B cell (primary cell): ENCODE data around the gene POLDIP3. TPM values are rescaled to one million over a fixed set of nuclear protein-coding genes. Genes with fewer than 3 reads are reported as not detected.
A peak's percentile ranks its signal among the peaks of the same experiment; 100 is the strongest.

Experiments used
- ATAC-seq: fragments of 200-7000 bp; cut with Tn5 transposase; one replicate; pipeline ENCODE4 v1.10.0; 2021; ENCODE audit warnings: low read depth, mild to moderate bottlenecking, moderate number of reproducible peaks, moderate library complexity
- CTCF ChIA-PET: fragments of 350-600 bp; sonication (Branson Sonifier 250); formaldehyde crosslinking; loops from one replicate; lab custom pipeline; 2021; ENCODE audit warnings: antibody characterized with exemption, inconsistent platforms; lab: Charles Lee
- POLR2A ChIA-PET: fragments of 350-600 bp; sonication (Branson Sonifier 250); formaldehyde crosslinking; loops from one replicate; lab custom pipeline; 2021; ENCODE audit warnings: antibody characterized with exemption; lab: Charles Lee
- DNase-seq: peaks from one replicate; pipeline ENCODE4 v3.0.0; 2013
- H2AFZ ChIP-seq: 2 replicates; pipeline ENCODE4 v1.6.1; 2012; ENCODE audit warnings: mild to moderate bottlenecking, low read depth, low read length; ENCODE audit not compliant: insufficient read depth, poor library complexity, severe bottlenecking
- H3K27ac ChIP-seq, 2 donors: 1 replicate in 1 of 2; 2 replicates in 1 of 2; pipeline ENCODE4 v1.5.1; 2012 to 2013; ENCODE audit warnings: low read length in 2 of 2, mild to moderate bottlenecking in 2 of 2, moderate library complexity in 1 of 2
- H3K27me3 ChIP-seq, 4 experiments: fragments of 200-600 bp in 1 of 4; sonication (generic) in 1 of 4; replicated peaks in 1 of 4; 1 replicate in 2 of 4; 2 replicates in 2 of 4; pipeline versions ENCODE4 v1.6.1 to v1.7.0; 2013 to 2016; ENCODE audit warnings: low read length in 3 of 4, mild to moderate bottlenecking in 2 of 4, mixed read lengths in 1 of 4, moderate library complexity in 1 of 4; ENCODE audit not compliant: insufficient read depth in 4 of 4, control insufficient read depth in 3 of 4; ENCODE audit errors: control extremely low read depth in 1 of 4
- H3K36me3 ChIP-seq, 2 experiments: replicated peaks in 1 of 2; 1 replicate in 1 of 2; 2 replicates in 1 of 2; pipeline versions ENCODE4 v1.6.1 to v1.7.1; 2013; ENCODE audit warnings: low read length in 1 of 2; ENCODE audit not compliant: insufficient read depth in 2 of 2, control insufficient read depth in 1 of 2; ENCODE audit errors: control extremely low read depth in 1 of 2, extremely low read depth in 1 of 2
- H3K4me1 ChIP-seq, 2 donors: fragments of 200-600 bp in 1 of 2; sonication (generic) in 1 of 2; 1 replicate in 1 of 2; 2 replicates in 1 of 2; pipeline versions ENCODE4 v1.5.1 to v1.6.1; 2013 to 2017; ENCODE audit warnings: low read length in 2 of 2; ENCODE audit not compliant: control insufficient read depth in 2 of 2, insufficient read depth in 2 of 2
- H3K4me2 ChIP-seq: replicated peaks from 2 replicates; pipeline ENCODE3; 2012; ENCODE audit warnings: mild to moderate bottlenecking, low read depth, low read length; ENCODE audit not compliant: poor library complexity, severe bottlenecking
- H3K4me3 ChIP-seq, 5 experiments: fragments of 200-600 bp in 1 of 5; sonication (generic) in 1 of 5; 1 replicate in 3 of 5; 2 replicates in 2 of 5; pipeline versions ENCODE4 v1.5.1 to v1.7.0; 2011 to 2016; ENCODE audit warnings: low read length in 4 of 5, mild to moderate bottlenecking in 4 of 5, low read depth in 2 of 5, control low read depth in 1 of 5, moderate library complexity in 1 of 5; ENCODE audit not compliant: insufficient read depth in 1 of 5; ENCODE audit errors: control extremely low read depth in 1 of 5, extremely low read depth in 1 of 5
- H3K79me2 ChIP-seq: fragments of 200-600 bp; sonication (generic); one replicate; pipeline ENCODE4 v1.6.0; 2016; ENCODE audit warnings: low read length; ENCODE audit not compliant: control insufficient read depth, insufficient read depth
- H3K9ac ChIP-seq: fragments of 200-600 bp; sonication (generic); 2 replicates; pipeline ENCODE4 v1.6.1; 2017; ENCODE audit warnings: mild to moderate bottlenecking, low read length, moderate library complexity
- H3K9me3 ChIP-seq, 3 donors: one replicate each; pipeline versions ENCODE4 v1.6.1 to v1.7.1; 2013; ENCODE audit warnings: low read length in 2 of 3; ENCODE audit not compliant: control insufficient read depth in 2 of 3, insufficient read depth in 1 of 3; ENCODE audit errors: control extremely low read depth in 1 of 3
- H4K20me1 ChIP-seq: 2 replicates; pipeline ENCODE4 v1.6.0; 2012; ENCODE audit warnings: mild to moderate bottlenecking, low read length; ENCODE audit not compliant: insufficient read depth, control insufficient read depth, poor library complexity, severe bottlenecking
- H3K27ac Mint-ChIP-seq: one replicate; pipeline ENCODE4 v1.8.0; 2021; ENCODE audit warnings: mixed read lengths
- H3K27me3 Mint-ChIP-seq: one replicate; pipeline ENCODE4 v1.8.0; 2021; ENCODE audit warnings: mixed read lengths
- H3K4me1 Mint-ChIP-seq: one replicate; pipeline ENCODE4 v1.8.0; 2021; ENCODE audit warnings: mixed read lengths
- H3K4me3 Mint-ChIP-seq: one replicate; pipeline ENCODE4 v1.8.0; 2021; ENCODE audit warnings: mixed read lengths
- H3K9me3 Mint-ChIP-seq: one replicate; pipeline ENCODE4 v1.8.0; 2022; ENCODE audit warnings: mixed read lengths; ENCODE audit not compliant: insufficient read depth
- CTCF ChIP-seq: fragments of 200-600 bp; IDR thresholded peaks from one replicate; pipeline ENCODE4 v1.8.0; 2022; ENCODE audit warnings: antibody characterized with exemption, mild to moderate bottlenecking
- EZH2 ChIP-seq: IDR thresholded peaks from 2 replicates; pipeline ENCODE4 v1.6.1; 2012; ENCODE audit warnings: borderline replicate concordance, low read depth, mild to moderate bottlenecking, moderate library complexity, low read length; ENCODE audit not compliant: insufficient read depth, poor library complexity, severe bottlenecking
- whole genome bisulfite sequencing: methylation state at CpG from one replicate; pipeline ENCODE4 v1.1.5; 2013; ENCODE audit warnings: missing lambda C conversion rate; ENCODE audit not compliant: insufficient coverage; 5-methylcytosine and 5-hydroxymethylcytosine counted together
- intact Hi-C: fragments of 100-400 bp; cut with micrococcal nuclease; formaldehyde crosslinking; loops from one replicate; pipeline ENCODE4 v1.10.0; 2022
- polyA plus RNA-seq: library from polyadenylated mRNA; depleted of rRNA; stranded (reverse); fragments of >200 nt; gene quantifications from 2 replicates; pipeline ENCODE4 v1.2.3, GENCODE V29; 2012
- total RNA-seq, 2 donors: library from RNA; stranded (reverse); fragments of 120-200 nt in 1 of 2; gene quantifications; 1 replicate in 1 of 2; 2 replicates in 1 of 2; pipeline versions ENCODE4 v1.2.3 to v1.2.4, GENCODE V29; 2013 to 2022

POLDIP3 gene
- total and polyA plus RNA-seq, 2 donors (not counting 1 experiment from before 2014, with no cell fraction given): 44.9 to 86.5 TPM

GRCh38 chr22:42623301-42623751 lies 8.6 kb upstream of the POLDIP3 start:
- DNase-seq (peak; percentile 68), ATAC-seq (peak; percentile 71)
- WGBS: 36% methylated on average over 16 of the region's 18 CpGs
- Histone ChIP-seq H3K36me3 (peaks cover 0 to 50% of the 10 kb centered on the region in 2 experiments), H3K4me2 (peak overlapping the region; percentile 55), H3K4me3 (no peak overlapping the region), H3K27me3 (no peaks in the 10 kb centered on the region), H3K27ac (peak overlapping the region; percentile 23 to 29), H3K9me3 (no peaks in the 10 kb centered on the region), H3K4me1 (peaks cover 18 to 37% of the 10 kb centered on the region in 2 donors), H4K20me1 (peaks cover 6% of the 10 kb centered on the region), H3K79me2 (no peaks in the 10 kb centered on the region), H2AFZ (no peak overlapping the region), H3K9ac (no peak overlapping the region)
- Mint-ChIP-seq H3K27me3 (no peaks in the 10 kb centered on the region), H3K4me3 (peak overlapping the region; percentile 32), H3K27ac (peak overlapping the region; percentile 37), H3K4me1 (peaks cover 32% of the 10 kb centered on the region), H3K9me3 (no peaks in the 10 kb centered on the region)
- ChIA-PET POLR2A (interaction anchor here (0.6 to 2.4 kb wide), 4 partner anchors 9 to 85 kb away, joined by 4 to 13 read pairs (median 10); partner anchors contain the start of genes CYB5R3 and POLDIP3), CTCF (interaction anchor here (0.9 to 4.0 kb wide), 6 partner anchors 9 to 196 kb away, joined by 3 to 27 read pairs (median 10); partner anchors contain the start of gene POLDIP3)
- TF ChIP-seq EZH2 (no peak), CTCF (no peak)
- intact Hi-C loops: no loop called here

- no peaks in the 10 kb centered on the region for H3K9me3 Mint-ChIP-seq
- Histone ChIP-seq H3K79me2 (no peaks in the 10 kb centered on the region), H3K4me3 (no peak overlapping the region), H3K9ac (no peak overlapping the region), H2AFZ (no peak overlapping the region), H3K4me2 (no peak overlapping the region), H4K20me1 (no peaks in the 10 kb centered on the region), H3K36me3 (peaks cover 0 to 39% of the 10 kb centered on the region in 2 experiments), H3K27me3 (no peaks in the 10 kb centered on the region), H3K27ac (no peak overlapping the region), H3K4me1 (peaks cover 18 to 37% of the 10 kb centered on the region in 2 donors), H3K9me3 (no peaks in the 10 kb centered on the region)
- TF ChIP-seq EZH2: no peak
- TF ChIP-seq CTCF: no peak
- DNase-seq (peak; percentile 26), ATAC-seq (no peak)
- H3K27ac Mint-ChIP-seq: no peak overlapping the region
- WGBS: 98% methylated on average over 16 of the region's 20 CpGs
- ChIA-PET CTCF (interaction anchor here (0.6 to 4.0 kb wide), 20 partner anchors 15 to 411 kb away, joined by 3 to 27 read pairs (median 5); partner anchors contain the start of genes ATP5MGL and CYB5R3), POLR2A (interaction anchor here (0.6 to 2.4 kb wide), 4 partner anchors 8 to 59 kb away, joined by 4 to 13 read pairs (median 10); partner anchors contain the start of genes CYB5R3 and POLDIP3)
- no peak overlapping the region for H3K4me3 Mint-ChIP-seq
- H3K27me3 Mint-ChIP-seq: no peaks in the 10 kb centered on the region
- intact Hi-C loops: no loop called here
- H3K4me1 Mint-ChIP-seq: peaks cover 35% of the 10 kb centered on the region
Measured at GRCh38 chr22:42622061-42622710, 7.5 kb upstream of the POLDIP3 start.
